Tibial artery (tissue), 4 donors: Measurements from ENCODE around the gene HJV.

Source experiments
- DNase-seq, 2 donors: peaks; one replicate each; pipeline ENCODE4 v3.0.0-alpha.2; 2019
- H3K27ac ChIP-seq, 2 donors: fragments of 200-600 bp; sonication (generic) in 1 of 2; 1 replicate in 1 of 2; 2 replicates in 1 of 2; pipeline ENCODE4 v1.5.1; 2018 to 2019; ENCODE audit warnings: mild to moderate bottlenecking in 1 of 2
- H3K27me3 ChIP-seq, 2 donors: fragments of 200-600 bp; sonication (generic) in 1 of 2; one replicate each; pipeline versions ENCODE4 v1.5.1 to v1.6.0; 2016 to 2019
- H3K36me3 ChIP-seq, 3 donors: fragments of 200-600 bp; sonication (generic) in 2 of 3; one replicate each; pipeline ENCODE4 v1.5.1; 2016 to 2019; ENCODE audit warnings: mild to moderate bottlenecking in 2 of 3
- H3K4me1 ChIP-seq, 4 donors: fragments of 200-600 bp; sonication (generic) in 2 of 4; 1 replicate in 3 of 4; 2 replicates in 1 of 4; pipeline ENCODE4 v1.5.1; 2016 to 2019
- H3K4me3 ChIP-seq, 2 donors: fragments of 200-600 bp; sonication (generic) in 1 of 2; 1 replicate in 1 of 2; 2 replicates in 1 of 2; pipeline ENCODE4 v1.5.1; 2018 to 2019; ENCODE audit warnings: mild to moderate bottlenecking in 2 of 2
- H3K9me3 ChIP-seq, 3 donors: fragments of 200-600 bp; sonication (generic) in 1 of 3; one replicate each; pipeline ENCODE4 v1.5.1; 2016 to 2019
- intact Hi-C: fragments of 100-400 bp; cut with DNase I; formaldehyde crosslinking; loops from one replicate; pipeline ENCODE4 v1.15.0; 2023; ENCODE audit warnings: low total_unique reads
- TF ChIP-seq, protein P1 (sequence below), 2 experiments: fragments of 200-600 bp in 1 of 2; fragments of 450-650 bp in 1 of 2; IDR thresholded peaks; one replicate each; pipeline ENCODE4 v1.5.1; 2017 to 2019; ENCODE audit warnings: antibody characterized with exemption in 2 of 2, mild to moderate bottlenecking in 1 of 2, moderate library complexity in 1 of 2

The HJV gene

DNA sequence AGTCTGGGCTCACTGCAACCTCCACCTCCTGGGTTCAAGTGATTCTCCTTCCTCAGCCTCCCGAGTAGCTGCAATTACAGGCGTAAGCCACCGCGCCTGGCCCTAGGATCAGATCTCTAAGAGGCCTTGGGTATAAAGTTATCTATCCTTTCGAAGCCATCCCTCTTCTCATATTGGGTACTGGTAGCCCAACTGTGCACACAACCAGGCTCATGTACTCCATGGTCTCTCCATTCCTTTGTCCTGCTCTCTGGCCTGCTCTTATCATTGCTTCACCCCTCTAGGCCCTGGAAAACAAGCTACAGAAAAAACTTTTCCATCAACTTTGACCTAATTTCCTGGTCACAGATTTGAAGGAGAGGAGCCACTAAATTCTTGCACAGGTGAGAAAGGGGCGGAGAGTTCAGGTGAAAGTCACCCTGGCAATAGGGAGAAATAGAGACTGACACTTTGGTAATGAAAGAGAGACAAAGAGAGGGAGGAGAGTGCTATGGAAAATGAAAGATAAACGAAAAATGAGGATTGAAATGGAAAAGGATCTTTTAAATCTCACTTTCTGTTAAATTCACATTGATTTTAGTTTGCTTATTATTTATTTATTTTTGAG is 31.2 kb downstream of the HJV start:
- H3K4me3 ChIP-seq, result no peak overlapping the region
- H3K36me3 ChIP-seq, result peaks cover 30 to 34% (median 31%) of the 10 kb centered on the region in 3 donors
- H3K9me3 ChIP-seq, result no peaks in the 10 kb centered on the region
- TF ChIP-seq, protein P1, sequence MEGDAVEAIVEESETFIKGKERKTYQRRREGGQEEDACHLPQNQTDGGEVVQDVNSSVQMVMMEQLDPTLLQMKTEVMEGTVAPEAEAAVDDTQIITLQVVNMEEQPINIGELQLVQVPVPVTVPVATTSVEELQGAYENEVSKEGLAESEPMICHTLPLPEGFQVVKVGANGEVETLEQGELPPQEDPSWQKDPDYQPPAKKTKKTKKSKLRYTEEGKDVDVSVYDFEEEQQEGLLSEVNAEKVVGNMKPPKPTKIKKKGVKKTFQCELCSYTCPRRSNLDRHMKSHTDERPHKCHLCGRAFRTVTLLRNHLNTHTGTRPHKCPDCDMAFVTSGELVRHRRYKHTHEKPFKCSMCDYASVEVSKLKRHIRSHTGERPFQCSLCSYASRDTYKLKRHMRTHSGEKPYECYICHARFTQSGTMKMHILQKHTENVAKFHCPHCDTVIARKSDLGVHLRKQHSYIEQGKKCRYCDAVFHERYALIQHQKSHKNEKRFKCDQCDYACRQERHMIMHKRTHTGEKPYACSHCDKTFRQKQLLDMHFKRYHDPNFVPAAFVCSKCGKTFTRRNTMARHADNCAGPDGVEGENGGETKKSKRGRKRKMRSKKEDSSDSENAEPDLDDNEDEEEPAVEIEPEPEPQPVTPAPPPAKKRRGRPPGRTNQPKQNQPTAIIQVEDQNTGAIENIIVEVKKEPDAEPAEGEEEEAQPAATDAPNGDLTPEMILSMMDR (IDR thresholded peaks at IDR 0.05), result no peak
- intact Hi-C loops, result no loop called here
- H3K27me3 ChIP-seq, result no peaks in the 10 kb centered on the region
- H3K27ac ChIP-seq, result peak overlapping the region; percentile 1 to 15
- DNase-seq, result peak in 1 of 2 donors; percentile 57
- peaks cover 0 to 47% (median 32%) of the 10 kb centered on the region in 4 donors for H3K4me1 ChIP-seq

DNA sequence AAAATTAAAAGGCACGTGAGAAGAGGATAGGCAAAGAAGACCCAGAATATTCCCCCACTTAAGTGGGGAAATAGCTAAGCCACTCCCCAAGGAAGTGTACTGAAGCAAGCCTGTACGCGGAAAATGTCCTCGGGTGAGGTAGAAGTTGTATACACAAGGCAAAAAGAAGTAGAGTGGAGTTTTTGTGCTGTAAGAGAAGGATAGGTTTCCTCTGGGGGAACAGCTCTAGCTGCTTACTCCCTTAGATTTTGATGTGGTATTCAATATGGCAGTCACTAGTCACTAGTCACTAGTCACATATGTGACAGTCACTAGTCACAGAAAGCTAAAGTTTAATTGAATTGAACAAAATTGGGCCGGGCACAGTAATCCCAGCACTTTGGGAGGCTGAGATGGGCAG is 32.8 kb downstream of the HJV start:
- DNase-seq, result peak; percentile 19 to 33
- Histone ChIP-seq H3K4me1 (peaks cover 0 to 52% (median 40%) of the 10 kb centered on the region in 4 donors), H3K9me3 (no peaks in the 10 kb centered on the region), H3K27me3 (no peaks in the 10 kb centered on the region), H3K27ac (peak overlapping the region in 1 of 2 donors; percentile 11), H3K4me3 (no peak overlapping the region), H3K36me3 (peaks cover 15 to 19% (median 16%) of the 10 kb centered on the region in 3 donors)
- TF ChIP-seq, protein P1 (IDR thresholded peaks at IDR 0.05), result no peak
- intact Hi-C loops, result no loop called here

DNA sequence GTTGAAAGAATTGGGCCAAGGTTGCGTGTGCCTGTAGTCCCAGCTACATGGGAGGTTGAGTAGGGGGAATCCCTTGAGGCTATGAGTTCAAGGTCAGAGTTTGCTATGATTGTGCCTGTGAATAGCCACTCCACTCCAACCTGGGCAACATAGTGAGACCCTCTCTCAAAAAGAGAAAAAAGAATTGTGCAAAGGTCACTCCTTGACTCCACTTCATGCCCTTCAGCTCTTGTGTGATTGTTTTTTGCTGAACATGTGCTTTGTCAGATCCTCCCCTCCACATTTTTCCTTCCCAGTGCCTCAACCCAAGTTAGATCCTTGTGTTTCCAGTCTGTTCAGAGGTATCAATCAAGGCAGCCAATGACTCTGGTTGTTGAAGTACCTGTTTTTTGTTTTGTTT is 33.6 kb downstream of the HJV start:
- Histone ChIP-seq H3K36me3 (peaks cover 6 to 10% (median 8%) of the 10 kb centered on the region in 3 donors), H3K9me3 (no peaks in the 10 kb centered on the region), H3K27ac (peak overlapping the region in 1 of 2 donors; percentile 11), H3K4me3 (no peak overlapping the region), H3K27me3 (no peaks in the 10 kb centered on the region), H3K4me1 (peaks cover 0 to 51% (median 40%) of the 10 kb centered on the region in 4 donors)
- intact Hi-C loops, result no loop called here
- DNase-seq, result peak in 1 of 2 donors; percentile 19
- TF ChIP-seq, protein P1 (IDR thresholded peaks at IDR 0.05), result no peak

DNA sequence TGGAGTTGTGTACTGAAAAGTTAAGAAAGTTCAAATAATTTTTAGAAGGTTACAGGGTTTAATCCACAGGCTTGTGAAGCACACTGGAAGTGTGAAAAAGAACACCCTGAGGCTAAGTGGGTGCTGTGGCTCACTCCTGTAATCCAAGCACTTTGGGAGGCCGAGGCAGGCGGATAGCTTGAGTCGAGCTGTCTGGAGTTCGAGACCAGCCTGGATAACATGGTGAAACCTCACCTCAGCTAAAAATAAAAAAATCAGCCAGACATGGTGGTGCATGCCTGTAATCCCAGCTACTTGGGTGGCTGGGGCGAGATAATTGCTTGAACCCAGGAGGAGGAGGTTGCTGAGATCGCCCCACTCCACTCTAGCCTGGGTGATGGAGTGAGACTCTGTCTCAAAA is 35.0 kb downstream of the HJV start:
- DNase-seq, result peak; percentile 8 to 37
- TF ChIP-seq, protein P1 (IDR thresholded peaks at IDR 0.05), result no peak
- Histone ChIP-seq H3K27ac (peak overlapping the region; percentile 71 to 90), H3K4me1 (peaks cover 0 to 53% (median 42%) of the 10 kb centered on the region in 4 donors), H3K4me3 (no peak overlapping the region), H3K9me3 (no peaks in the 10 kb centered on the region), H3K36me3 (no peaks in the 10 kb centered on the region), H3K27me3 (no peaks in the 10 kb centered on the region)
- intact Hi-C loops, result no loop called here

DNA sequence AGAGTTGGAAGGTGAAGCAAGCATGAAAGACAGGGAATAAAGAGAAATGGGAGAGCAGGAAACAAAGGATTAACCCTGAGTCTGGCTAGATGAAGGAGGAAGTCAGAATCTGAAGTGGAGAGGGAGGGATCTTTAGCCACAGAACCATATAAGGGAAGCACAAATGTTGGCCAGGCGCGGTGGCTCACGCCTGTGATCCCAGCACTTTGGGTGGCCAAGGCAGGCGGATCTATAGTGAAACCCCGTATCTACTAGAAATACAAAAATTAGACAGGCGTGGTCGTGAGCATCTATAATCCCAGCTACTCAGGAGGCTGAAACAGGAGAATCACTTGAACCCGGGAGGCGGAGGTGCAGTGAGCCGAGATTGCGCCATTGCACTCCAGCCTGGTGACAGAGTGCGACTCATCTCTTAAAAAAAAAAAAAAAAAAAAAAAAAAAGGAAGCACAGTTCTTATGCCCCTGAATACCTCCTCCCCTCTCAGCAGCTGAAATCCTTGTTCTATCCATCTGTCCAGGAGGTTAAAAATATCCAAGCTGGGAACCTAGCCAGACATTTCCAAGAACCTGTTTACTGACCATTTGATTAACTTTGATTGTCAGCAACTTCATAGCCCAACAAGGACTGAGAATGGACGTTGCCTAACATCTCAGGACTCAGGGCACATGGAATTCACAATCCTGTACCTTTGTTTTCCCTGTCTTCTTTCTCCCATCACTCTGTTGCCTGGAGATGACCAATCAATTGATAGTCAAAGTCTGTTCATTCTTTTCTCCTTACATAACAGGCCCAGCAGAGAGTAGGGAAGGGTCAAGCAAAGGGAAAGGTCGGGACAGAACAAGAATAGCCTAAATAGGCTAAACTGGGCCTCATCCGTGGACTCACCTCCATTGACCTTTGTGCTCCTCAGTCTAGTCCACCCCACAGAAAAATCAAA is 35.8 kb downstream of the HJV start:
- Histone ChIP-seq H3K4me3 (no peak overlapping the region), H3K27me3 (no peaks in the 10 kb centered on the region), H3K4me1 (peaks cover 0 to 61% (median 50%) of the 10 kb centered on the region in 4 donors), H3K36me3 (no peaks in the 10 kb centered on the region), H3K9me3 (no peaks in the 10 kb centered on the region), H3K27ac (peak overlapping the region; percentile 71 to 90)
- intact Hi-C loops, result no loop called here
- peak; percentile 52 to 68 for DNase-seq
- TF ChIP-seq, protein P1 (IDR thresholded peaks at IDR 0.05), result no peak
